ENCODE measurements around the gene NR4A3. TPM values are rescaled to one million over a fixed set of nuclear protein-coding genes. Genes with fewer than 3 reads are reported as not detected.

Gene NR4A3
- total and polyA plus RNA-seq, 10 of the 15 experiments (the other 5 are each of a cell fraction or from before 2014, with no cell fraction given) = 0.04 to 2.1 (median 0.64) TPM; not detected in 1

DNA sequence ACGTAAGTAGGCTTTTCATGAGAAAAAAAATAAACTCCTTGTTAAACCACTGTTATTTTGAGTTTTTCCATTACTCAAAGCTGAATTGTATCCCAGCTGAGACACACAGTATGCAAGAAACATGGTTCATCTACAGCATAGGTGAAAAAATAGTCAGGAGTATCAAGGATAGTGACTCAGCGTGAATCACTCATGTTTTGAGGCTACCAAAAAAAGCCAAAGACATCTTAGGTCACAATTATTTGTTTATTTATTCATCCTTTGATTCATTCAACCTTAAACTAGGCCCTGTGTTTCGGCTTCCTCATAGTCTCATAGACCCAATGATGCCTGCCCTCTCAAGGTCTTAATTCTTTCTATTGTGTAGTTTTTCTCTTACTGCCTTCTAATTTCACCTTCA lies 51.8 kb downstream of the NR4A3 start:
- H3K36me3 ChIP-seq (ENCODE audit: control insufficient read depth in 2 of 2, insufficient read depth in 2 of 2, low read length in 1 of 2) = no peaks in the 10 kb centered on the region
- SMC1A ChIA-PET (ENCODE audit: uncharacterized antibody, unreplicated experiment) = no interaction called here
- WGBS (ENCODE audit: insufficient coverage, insufficient replicate concordance, low lambda C conversion rate, missing lambda C conversion rate) = 66% methylated on average over 3 of the region's 3 CpGs

More for the DNA sequence above, 51.8 kb downstream of the NR4A3 start:
- CTCF ChIA-PET = interaction anchor here (1.6 kb wide), 1 partner anchor 10 kb away, joined by 4 read pairs; no protein-coding TSS in a partner anchor
- FAIRE-seq = no peak
- POLR2A ChIA-PET = no interaction called here
- no peaks in the 10 kb centered on the region for H3K9me3 ChIP-seq (replicated peaks; ENCODE audit: control insufficient read depth, insufficient read depth, low read length)
- no peak overlapping the region for H3K4me3 ChIP-seq
- DNase-seq (ENCODE audit: low read depth, low spot score) = no peak
- no peak for ATAC-seq
- H3K9ac ChIP-seq (ENCODE audit: control insufficient read depth, insufficient read depth, low read length) = no peak overlapping the region
- H2AFZ ChIP-seq (ENCODE audit: control insufficient read depth, low read depth, low read length) = no peak overlapping the region
- no peak overlapping the region for H3K4me2 ChIP-seq (ENCODE audit: control insufficient read depth, insufficient read depth)
- RAD21 ChIA-PET (ENCODE audit: unreplicated experiment) = no interaction called here
- H3K27me3 ChIP-seq (replicated peaks in 1 of 2; ENCODE audit: control insufficient read depth in 2 of 2, insufficient read depth in 2 of 2, low read length in 1 of 2) = no peaks in the 10 kb centered on the region
- in situ Hi-C loops (cut with MboI) = no loop called here
- H3K27ac ChIP-seq (ENCODE audit: control insufficient read depth, insufficient read depth) = no peak overlapping the region
- peaks cover 8% of the 10 kb centered on the region for H3K4me1 ChIP-seq (ENCODE audit: control insufficient read depth, insufficient read depth, low read length)
- H4K20me1 ChIP-seq (ENCODE audit: control insufficient read depth, insufficient read depth) = no peaks in the 10 kb centered on the region
- intact Hi-C loops (cut with micrococcal nuclease; ENCODE audit: unreplicated experiment) = no loop called here
- no peak for TF ChIP-seq FOS (IDR thresholded peaks at IDR 0.05; ENCODE audit: borderline replicate concordance, extremely low read depth, insufficient read length)
- TF ChIP-seq CBFB (IDR thresholded peaks at IDR 0.05; ENCODE audit: low read depth) = no peak
- no peak for TF ChIP-seq FOXM1 (IDR thresholded peaks at IDR 0.05; ENCODE audit: low read depth, low read length)
- TF ChIP-seq MTA3 (IDR thresholded peaks at IDR 0.05; ENCODE audit: borderline replicate concordance, low read length) = no peak
- TF ChIP-seq POLR2AphosphoS2 (IDR thresholded peaks at IDR 0.05; ENCODE audit: low read depth, low read length) = no peak
- TF ChIP-seq BCL3 (IDR thresholded peaks at IDR 0.05; ENCODE audit: borderline replicate concordance, insufficient read depth, low read depth, low read length, poor library complexity, severe bottlenecking) = no peak
- no peak for TF ChIP-seq EGR1 (IDR thresholded peaks at IDR 0.05; ENCODE audit: borderline replicate concordance in 1 of 2, low read depth in 2 of 2, low read length in 2 of 2)
- TF ChIP-seq SIN3A (IDR thresholded peaks at IDR 0.05; ENCODE audit: low read depth, low read length) = no peak
- TF ChIP-seq ATF7 (IDR thresholded peaks at IDR 0.05; ENCODE audit: low read depth) = no peak
- no peak for TF ChIP-seq SREBF1 (IDR thresholded peaks at IDR 0.05; ENCODE audit: low read length)
- no peak for TF ChIP-seq RELA (IDR thresholded peaks at IDR 0.05; ENCODE audit: borderline replicate concordance, partially characterized antibody)
- TF ChIP-seq NR2C1 (IDR thresholded peaks at IDR 0.05) = no peak
- TF ChIP-seq HCFC1 (IDR thresholded peaks at IDR 0.05; ENCODE audit: low read length) = no peak
- no peak for TF ChIP-seq RAD21 (IDR thresholded peaks at IDR 0.05; ENCODE audit: insufficient read depth, low read depth, low read length)
- no peak for TF ChIP-seq PML (IDR thresholded peaks at IDR 0.05; ENCODE audit: low read length)
- no peak for TF ChIP-seq HDAC6 (IDR thresholded peaks at IDR 0.05; ENCODE audit: unreplicated experiment)
- no peak for TF ChIP-seq MYC (IDR thresholded peaks at IDR 0.05; ENCODE audit: insufficient read depth, insufficient read length, insufficient replicate concordance, low read length, severe bottlenecking)
- TF ChIP-seq BHLHE40 (IDR thresholded peaks at IDR 0.05; ENCODE audit: borderline replicate concordance in 1 of 2, low read depth in 2 of 2, low read length in 1 of 2) = no peak
- no peak for TF ChIP-seq NRF1 (conservative IDR thresholded peaks at IDR 0.05; ENCODE audit: low read depth, low read length)
- H3K79me2 ChIP-seq (ENCODE audit: control insufficient read depth, insufficient read depth, low read length) = no peaks in the 10 kb centered on the region
- no TSS peak for BruUV-seq (replicated peaks)

Data from GM12878 (cell line).